HG02798 (cell line): ENCODE measurements around the gene MREG.
"Not testable (repeated sequence)": the region's sequence is repeated elsewhere in the genome, so short reads cannot be mapped to it uniquely, and the experiment has no call there.

Experiments used
- ATAC-seq: cut with Tn5 transposase; IDR thresholded peaks from one replicate; pipeline ENCODE4 v1.9.1; 2021; ENCODE audit warnings: mild to moderate bottlenecking; ENCODE audit not compliant: unreplicated experiment, poor library complexity

The MREG gene

GRCh38 chr2:215966951-215967350, 46.4 kb downstream of the MREG start:
- ATAC-seq, result no peak

GRCh38 chr2:215966274-215966673, 47.1 kb downstream of the MREG start:
- no peak for ATAC-seq

GRCh38 chr2:215965532-215966165, 47.7 kb downstream of the MREG start:
- no peak for ATAC-seq

- ATAC-seq, result no peak
Observed at GRCh38 chr2:215961981-215962380, 51.4 kb downstream of the MREG start.

GRCh38 chr2:215958257-215958656, 55.1 kb downstream of the MREG start:
- no peak for ATAC-seq

GRCh38 chr2:215957354-215958122, 55.8 kb downstream of the MREG start:
- not testable (repeated sequence) for ATAC-seq

GRCh38 chr2:215952860-215953637, 60.3 kb downstream of the MREG start:
- no peak for ATAC-seq

- ATAC-seq, result no peak
Observed at GRCh38 chr2:215951558-215951957, 61.8 kb downstream of the MREG start.

GRCh38 chr2:215949991-215950404, 63.4 kb downstream of the MREG start:
- ATAC-seq, result peak; percentile 84

- no peak for ATAC-seq
Observed at GRCh38 chr2:215948051-215948450, 65.3 kb downstream of the MREG start.

GRCh38 chr2:215946586-215946985, 66.8 kb downstream of the MREG start:
- no peak for ATAC-seq

GRCh38 chr2:215942194-215942593, 71.2 kb downstream of the MREG start:
- ATAC-seq, result no peak

GRCh38 chr2:215941726-215942125, 71.6 kb downstream of the MREG start:
- no peak for ATAC-seq

- ATAC-seq, result no peak
Observed at GRCh38 chr2:215940645-215941184, 72.6 kb downstream of the MREG start.

- no peak for ATAC-seq
Observed at GRCh38 chr2:215937190-215937589, 76.2 kb downstream of the MREG start.

GRCh38 chr2:215933151-215933550, 80.2 kb downstream of the MREG start:
- ATAC-seq, result no peak

- ATAC-seq, result peak; percentile 90
Observed at GRCh38 chr2:215931256-215931903, 82.0 kb downstream of the MREG start.

- no peak for ATAC-seq
Observed at GRCh38 chr2:215930505-215931253, 82.7 kb downstream of the MREG start.

- ATAC-seq, result no peak
Observed at GRCh38 chr2:215929602-215930335, 83.6 kb downstream of the MREG start.
